GM19468 (cell line): ENCODE data around the gene ITSN1.
"Not testable (repeated sequence)": the region's sequence is repeated elsewhere in the genome, so short reads cannot be mapped to it uniquely, and the experiment has no call there.

Experiments used
- ATAC-seq: cut with Tn5 transposase; IDR thresholded peaks from one replicate; pipeline ENCODE4 v1.9.1; 2021; ENCODE audit warnings: mild to moderate bottlenecking, moderate library complexity, moderate number of reproducible peaks; ENCODE audit not compliant: unreplicated experiment; ENCODE audit errors: extremely low read depth

Gene ITSN1

DNA sequence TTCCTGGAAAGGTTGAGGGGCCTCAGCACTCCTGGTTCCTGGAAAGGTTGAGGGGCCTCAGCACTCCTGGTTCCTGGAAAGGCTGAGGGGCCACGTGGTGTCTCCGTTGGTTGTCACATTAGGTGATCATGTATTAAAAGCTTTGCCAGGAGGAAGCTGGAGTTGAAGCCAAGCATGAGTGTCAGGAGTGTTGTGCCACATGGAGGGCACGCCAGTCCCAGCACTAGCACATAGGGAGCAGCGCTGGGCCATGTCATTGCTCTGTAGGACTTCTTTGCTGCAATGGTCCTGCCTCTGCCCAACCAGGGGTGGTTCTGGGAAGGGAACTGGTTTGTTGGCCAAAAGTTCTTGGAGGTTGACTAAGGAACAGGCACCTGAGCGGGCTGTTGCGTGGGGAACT, 260.0 kb downstream of the ITSN1 start:
- ATAC-seq: no peak

DNA sequence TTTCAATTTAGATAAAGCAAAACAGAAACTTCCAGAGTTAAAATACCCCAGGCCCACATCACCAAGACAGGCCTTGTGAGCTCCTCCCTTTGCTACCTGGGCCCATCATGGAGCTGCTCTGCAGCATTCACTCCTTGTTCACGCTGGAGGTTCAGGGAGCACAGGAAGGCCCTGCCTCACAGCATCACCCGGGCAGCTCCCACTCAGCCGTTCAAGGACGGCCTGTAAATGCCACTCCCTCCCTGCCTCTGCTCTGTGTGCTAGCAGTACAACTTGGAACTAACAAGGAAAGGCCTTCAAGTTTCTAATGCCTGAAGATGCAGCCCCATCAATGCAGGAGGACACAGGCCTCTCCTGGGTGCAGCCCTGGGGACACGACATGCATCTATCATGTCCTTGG, 261.7 kb downstream of the ITSN1 start:
- no peak for ATAC-seq

DNA sequence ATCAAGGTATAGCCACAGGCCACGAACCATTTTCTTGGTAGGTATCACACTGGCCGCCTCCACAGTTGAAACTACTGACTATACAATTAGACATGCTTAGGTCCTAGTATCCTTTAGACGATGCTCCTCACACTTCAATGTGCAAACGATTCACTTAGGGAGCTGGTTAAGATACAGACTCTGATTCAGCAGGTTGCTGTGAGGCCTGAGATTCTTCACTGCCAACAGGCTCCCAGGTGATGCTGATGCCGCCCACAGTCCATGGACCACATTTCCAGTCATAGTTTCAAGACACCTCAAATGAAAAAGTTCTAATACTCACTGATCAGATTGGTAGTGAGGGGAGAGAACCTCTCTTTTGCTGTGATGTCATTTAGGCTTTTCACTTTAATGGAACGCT, 266.5 kb downstream of the ITSN1 start:
- ATAC-seq: no peak

- ATAC-seq: no peak
These were observed 267.5 kb downstream of the ITSN1 start for GRCh38 chr21:33909756-33910155.

DNA sequence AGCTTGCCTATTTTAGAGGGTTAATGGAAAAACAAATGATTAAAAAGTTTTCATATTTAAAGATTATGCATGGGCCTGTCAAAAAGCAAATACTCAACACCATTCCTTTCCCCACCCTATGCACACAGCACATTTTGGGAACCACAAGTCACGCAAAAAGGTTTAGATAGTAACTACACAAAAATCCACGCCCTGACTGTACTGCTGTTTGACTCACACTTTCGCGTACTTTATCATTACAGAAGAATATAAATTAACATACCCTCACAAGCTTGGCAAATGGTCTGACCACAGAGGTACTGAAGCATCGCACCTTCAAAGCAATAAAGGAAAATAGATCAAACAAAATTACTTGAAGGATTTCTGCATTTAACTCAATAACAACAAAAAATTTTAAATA, 271.9 kb downstream of the ITSN1 start:
- no peak for ATAC-seq

DNA sequence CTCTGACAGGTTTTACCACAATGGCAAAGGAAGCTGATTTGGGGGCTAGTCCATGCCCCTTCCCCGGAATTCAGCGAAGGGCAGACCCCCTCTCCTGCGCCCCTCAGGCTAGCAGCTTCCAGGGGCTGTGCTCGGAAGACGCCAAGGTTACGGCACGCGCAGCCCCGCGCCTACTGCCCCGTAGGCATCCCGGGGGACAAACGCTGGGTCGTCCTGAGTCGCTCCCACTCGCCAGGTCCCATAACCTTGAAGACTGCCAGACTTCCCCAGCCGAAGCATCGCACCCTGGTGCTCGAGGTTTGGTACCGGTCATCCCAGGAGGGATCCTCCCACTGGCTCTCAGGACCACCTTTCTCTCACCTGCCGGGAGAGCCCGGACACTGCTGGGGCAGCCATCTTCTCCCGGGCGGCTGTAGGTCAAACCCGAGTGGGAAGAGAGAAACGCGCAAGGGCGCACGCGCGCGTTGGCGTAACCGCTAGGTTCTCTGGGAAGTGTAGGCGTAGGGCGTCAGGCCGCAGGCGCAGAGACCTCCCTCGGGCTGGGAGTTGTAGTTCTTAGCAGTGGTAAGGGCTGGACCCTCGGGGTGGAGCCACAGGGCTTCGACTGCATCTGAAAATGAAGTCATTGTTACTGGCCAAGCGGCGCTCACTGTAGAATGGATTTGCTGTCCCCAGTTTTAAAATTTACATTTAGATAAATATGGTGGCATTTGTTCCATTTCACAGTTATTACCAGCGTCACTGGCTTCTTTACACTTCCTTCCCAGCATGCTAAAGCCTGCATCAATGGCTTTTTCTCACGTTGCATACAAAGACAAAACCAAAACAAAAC, 273.3 kb downstream of the ITSN1 start, which contains the start of gene ATP5PO:
ATP5PO (minus strand) TSS at position 437 of the 832 bp plus-strand sequence; CDS start at position 396, 41 bp downstream.
- ATAC-seq: peak; percentile 96

GRCh38 chr21:33916200-33916567, 273.9 kb downstream of the ITSN1 start:
- no peak for ATAC-seq

- ATAC-seq: no peak
These were observed 275.1 kb downstream of the ITSN1 start for GRCh38 chr21:33917421-33917820.

DNA sequence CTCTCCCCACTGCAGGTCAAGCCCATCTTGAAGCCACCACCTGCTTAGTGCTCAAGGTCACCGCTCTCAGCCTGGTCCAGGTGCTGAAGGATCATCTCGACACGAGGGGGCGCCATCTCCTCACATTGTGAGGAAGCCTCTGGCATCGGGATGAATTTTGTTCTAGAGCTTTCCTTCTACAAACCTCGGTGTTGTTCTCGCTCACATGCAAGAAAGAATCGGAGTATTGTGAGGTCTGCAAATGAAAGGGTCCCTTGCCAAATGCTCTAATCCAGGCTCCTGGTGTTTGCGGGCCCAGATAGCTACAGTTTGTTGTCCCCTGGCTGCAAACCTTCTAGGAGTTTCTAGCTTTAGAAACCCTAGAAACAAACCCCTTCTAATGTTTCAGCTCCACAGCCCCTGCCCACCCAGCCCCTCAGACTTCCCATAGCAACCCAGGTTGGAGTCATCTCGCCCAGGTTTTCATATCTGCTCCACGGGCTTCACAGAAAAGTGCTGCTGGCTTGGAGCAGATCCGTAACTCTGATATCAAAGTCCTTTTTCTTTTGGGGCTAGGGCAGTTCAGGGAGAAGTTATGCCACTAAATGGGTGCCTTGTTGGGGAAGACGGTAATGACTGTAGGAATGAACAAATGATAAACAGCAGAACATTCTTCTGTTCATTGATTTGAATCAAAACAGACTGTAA, 281.9 kb downstream of the ITSN1 start:
- peak; percentile 68 for ATAC-seq

DNA sequence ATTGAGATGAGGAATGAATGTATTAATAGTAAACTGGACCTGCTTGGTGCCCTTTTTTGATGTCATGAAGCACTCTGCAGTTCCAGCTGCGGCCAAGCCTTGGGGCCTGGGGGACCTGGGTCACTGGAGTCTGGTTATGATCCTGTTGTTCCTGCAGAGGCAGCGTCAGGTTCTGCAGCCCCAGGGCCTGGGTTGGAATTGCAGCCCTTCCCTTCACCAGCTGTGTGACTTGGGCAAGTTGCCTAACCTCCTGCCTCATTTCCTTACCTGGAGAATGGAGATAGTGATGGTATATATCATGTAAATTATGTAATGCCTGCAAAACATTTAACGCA, 282.4 kb downstream of the ITSN1 start:
- no peak for ATAC-seq

GRCh38 chr21:33926248-33926647, 283.9 kb downstream of the ITSN1 start:
- not testable (repeated sequence) for ATAC-seq

DNA sequence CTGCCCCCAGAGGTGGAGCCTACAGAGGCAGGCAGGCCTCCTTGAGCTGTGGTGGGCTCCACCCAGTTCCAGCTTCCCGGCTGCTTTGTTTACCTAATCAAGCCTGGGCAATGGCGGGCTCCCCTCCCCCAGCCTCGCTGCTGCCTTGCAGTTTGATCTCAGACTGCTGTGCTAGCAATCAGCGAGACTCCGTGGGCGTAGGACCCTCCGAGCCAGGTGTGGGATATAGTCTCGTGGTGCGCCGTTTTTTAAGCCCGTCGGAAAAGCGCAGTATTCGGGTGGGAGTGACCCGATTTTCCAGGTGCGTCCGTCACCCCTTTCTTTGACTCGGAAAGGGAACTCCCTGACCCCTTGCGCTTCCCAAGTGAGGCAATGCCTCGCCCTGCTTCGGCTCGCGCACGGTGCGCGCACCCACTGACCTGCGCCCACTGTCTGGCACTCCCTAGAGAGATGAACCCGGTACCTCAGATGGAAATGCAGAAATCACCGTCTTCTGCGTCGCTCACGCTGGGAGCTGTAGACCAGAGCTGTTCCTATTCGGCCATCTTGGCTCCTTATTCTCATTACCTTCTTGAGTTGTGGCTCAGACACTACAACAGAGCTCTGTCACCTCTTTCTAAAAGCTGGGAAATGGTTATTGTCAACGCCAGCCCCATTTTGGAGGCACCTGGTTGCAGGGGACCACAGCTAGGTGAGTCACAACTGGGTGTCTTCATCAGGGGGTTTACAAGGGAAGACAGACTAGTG, 288.9 kb downstream of the ITSN1 start:
- not testable (repeated sequence) for ATAC-seq

DNA sequence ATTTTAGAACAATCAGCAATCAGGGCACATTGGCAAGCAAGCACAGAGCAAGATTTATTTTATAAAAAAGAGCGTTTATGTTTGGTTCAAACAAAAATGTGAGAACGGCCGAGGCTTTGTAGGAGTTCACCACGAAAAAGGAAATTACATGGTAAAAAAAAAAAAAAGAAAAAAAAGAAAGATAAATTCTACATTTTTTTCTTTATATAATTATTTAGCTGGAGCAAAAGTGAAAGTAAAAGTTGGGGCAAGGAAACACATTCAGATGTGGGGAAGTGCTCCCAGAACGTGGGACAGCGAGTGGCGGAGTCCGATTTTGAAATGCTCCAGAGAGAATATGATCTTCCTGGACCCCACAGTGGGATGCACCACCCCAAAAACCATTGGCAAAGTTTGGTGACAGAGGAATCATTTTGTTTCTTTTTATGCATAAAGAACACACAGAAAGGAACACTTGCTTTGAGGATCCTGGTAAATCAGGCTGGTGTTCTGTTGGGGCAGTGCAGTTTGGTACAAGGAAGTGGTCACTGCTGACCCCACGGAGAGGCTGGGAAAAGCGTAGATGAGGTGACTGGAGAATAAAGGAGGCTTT, 289.6 kb downstream of the ITSN1 start:
- ATAC-seq: no peak

DNA sequence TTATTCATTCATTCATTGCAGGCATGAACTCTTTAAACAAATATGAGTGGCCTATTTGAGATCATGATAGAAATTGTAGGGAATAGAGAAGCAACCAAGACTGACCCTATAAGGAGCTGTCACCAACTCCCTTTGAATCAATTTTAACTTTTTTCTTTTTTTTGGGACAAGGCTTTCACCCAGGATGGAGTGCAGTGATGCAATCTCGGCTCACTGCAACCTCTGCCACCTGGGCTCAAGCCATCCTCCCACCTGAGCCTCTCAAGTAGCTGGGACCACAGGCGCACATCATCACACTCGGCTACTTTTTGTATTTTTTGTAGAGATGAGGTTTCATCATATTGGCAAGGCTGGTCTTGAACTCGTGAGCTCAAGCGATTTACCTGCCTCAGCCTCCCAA, 290.4 kb downstream of the ITSN1 start:
- ATAC-seq: no peak

DNA sequence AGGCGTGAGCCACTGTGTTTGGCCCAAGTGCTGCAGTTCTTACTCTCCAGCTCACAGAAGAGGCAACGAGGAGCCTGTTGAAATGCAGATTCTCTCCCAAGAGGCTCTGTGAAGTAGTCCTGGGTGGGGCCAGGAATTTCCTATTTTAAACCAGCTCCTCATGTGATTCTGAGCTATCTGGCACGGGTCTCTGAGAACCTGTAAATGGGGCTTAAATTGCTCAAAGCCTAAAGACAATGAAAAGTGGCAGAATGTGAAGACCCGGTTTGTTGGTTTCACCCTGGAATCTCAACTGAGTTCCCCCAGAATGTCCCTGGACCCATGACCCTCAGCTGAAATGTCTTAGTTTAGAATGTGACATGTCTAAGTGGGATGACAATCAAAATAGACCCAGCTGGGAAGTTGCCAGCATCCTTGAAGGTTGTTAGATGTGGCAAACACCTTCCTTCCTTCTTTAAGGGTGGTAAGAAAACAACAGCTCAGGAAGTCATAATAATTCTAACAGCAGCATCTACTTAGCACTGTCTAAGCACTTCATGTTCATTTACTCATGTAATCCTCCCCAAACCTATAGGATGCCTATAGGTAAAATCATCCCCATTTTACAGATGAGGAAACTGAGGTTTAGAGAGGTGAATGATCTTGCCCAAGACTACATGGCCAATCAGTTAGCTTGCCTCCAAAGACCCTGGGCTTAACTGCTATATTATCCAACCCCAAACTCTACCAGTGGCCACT, 294.2 kb downstream of the ITSN1 start:
- no peak for ATAC-seq

DNA sequence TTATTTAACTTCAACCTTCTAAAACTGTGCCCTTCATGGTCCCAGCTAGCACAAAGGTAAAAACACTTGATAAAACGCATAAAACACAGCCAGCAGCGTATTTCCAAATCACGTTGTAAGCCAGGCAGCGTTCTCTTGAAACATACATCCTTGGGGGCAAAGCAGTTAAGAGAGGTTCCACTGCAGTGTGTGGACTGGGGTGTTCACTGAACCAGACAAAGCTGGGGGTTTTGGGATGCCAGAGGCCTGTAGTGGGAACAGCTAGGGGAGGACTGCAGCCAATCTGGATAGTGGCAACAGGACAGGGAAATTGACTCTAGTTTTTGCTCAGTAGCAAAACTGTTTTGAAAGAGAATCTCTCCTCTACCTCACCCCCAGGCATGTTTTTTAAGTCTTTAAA, 294.8 kb downstream of the ITSN1 start:
- no peak for ATAC-seq

DNA sequence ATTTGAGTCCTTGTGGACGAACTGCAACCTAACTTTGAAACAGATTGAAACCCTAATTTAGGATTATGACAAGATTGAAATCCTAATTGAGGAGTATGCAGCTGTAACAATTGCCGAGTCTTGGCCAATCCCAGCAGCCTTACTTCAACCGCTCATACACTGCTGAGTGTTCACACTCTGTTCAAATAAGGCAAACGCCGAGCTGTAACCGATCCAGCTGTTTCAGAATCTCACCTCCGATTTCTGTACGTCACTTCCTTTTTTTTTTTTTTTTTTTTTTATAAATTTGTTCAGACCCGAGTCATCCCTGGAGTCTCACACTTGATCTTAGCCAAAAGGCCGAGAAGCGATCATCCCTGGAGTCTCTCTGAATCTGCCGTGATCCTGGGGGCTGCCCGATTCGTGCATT, 295.6 kb downstream of the ITSN1 start:
- ATAC-seq: no peak

DNA sequence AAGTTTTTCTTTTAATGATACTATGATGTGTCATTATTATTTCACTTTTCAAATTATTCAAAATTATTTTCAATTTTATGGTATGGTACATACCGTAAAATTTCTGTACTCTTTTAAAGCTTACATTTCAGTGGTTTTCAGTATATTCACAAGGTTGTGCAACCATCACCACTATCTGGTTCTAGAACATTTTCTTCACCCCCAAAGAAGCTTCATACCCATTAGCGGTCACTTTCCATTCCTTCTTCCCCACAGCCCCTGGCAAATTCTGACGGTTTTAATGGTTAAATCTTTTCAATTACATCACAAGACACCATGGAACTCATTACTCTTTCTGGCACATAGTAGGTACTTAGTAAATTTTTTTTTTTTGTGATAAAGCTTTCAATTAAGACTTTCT, 296.1 kb downstream of the ITSN1 start:
- no peak for ATAC-seq

DNA sequence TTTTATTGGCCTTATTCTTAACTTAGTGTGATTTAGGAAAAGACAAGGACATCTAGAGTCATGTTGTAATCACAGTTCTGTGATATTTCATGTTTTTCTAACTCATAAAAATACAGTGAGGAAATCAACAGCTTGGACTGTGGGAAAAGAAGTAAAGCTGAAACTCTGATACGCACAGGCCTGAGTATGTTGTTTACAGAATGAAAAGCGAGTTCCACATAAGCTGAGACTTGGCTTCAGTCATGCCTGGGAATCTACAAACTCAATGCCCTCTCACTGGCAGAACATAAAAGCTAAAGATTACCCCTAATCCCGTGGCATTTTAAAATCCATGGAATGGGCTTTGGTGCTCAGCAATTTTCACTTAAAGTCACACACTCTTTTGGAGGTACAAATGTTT, 296.9 kb downstream of the ITSN1 start:
- no peak for ATAC-seq
